ENCODE measurements around the gene FAM32A.

Gene FAM32A

DNA sequence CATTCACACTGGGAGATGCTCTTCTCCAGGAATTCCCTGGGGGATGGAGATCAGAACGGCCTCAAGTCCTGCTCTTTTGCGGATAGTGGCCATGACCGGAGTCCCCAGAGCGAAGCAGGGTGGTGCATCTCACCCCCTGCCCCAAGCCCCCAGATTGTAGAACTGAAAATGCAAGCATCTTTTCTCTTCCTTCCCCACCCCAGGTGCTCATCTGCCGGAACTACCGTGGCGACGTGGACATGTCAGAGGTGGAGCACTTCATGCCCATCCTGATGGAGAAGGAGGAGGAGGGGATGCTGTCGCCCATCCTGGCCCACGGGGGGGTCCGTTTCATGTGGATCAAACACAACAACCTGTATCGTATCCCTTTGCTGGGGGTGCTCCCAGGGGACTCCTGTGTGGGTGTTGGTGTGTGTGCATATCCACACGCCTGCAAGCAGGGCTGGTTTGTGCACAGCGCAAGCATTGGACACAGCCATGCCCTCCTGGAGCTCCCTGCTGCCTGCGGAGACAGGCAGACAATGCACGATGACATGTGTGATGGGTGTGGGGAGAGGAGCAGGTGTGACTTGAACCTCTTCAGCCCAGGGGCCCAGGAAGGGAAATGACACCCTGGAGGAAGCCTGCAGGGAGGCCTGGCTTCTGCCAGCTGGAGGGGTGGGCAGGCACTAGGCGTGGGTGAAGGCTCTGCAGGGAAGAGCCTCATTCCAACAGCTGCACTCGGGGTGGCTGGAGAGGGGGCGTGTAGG lies 18.2 kb downstream of the FAM32A start:
- DNase-seq: no peak

DNA sequence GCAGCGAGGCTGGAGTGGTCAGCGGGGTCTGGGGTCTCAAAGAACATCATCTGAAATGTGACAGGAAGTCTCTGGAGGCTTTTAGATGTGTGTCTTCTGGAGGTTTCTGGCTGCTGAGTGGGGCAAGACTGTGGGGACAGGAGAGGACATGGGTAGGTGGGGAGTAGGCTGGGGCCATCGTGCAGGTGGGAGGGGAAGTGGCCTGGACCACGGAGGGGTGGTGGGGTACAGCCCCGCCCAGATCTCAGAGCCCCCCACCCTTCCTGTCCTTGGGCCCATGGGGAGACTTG lies 18.7 kb downstream of the FAM32A start:
- no peak for DNase-seq

DNA sequence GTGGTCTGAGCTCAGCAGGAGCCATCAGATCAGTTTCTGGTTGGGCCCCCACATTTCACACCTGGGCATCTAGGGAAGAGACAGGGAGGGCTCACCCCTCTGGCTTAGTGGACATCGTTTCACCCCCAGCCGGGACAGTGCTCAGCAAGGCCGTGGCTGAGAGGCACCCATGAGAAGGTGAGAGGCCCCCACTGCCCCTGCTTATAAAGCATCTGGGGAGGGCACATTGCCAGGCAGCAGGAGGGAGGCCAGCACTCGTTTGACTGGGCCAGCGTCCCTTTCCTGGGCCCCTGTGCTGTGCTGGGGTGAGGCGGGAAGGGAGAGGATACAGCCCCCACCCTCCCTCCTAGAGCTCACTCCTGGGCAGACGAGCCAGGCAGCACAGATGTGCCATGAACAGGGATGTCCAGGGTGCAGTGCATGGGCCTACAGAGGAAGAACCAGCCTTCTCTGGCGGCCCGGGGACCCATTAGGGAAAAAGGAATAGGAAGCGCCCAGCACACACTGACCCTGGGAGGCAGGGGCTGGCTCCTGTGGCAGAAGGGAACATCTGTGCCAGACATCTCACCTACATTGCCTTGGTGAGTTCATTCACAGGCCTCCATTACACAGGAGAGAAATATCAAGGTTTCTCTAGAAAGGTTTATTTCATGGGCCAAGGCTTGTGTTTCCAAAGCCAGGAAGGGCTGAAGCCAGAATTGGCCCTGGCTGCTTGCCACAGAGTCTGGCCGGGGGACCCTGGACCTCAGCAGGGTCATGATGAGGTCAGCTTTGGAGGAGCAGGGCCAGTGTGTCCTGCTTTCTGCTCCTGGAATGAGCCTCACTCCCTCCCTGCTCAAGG lies 20.2 kb downstream of the FAM32A start:
- DNase-seq: no peak

DNA sequence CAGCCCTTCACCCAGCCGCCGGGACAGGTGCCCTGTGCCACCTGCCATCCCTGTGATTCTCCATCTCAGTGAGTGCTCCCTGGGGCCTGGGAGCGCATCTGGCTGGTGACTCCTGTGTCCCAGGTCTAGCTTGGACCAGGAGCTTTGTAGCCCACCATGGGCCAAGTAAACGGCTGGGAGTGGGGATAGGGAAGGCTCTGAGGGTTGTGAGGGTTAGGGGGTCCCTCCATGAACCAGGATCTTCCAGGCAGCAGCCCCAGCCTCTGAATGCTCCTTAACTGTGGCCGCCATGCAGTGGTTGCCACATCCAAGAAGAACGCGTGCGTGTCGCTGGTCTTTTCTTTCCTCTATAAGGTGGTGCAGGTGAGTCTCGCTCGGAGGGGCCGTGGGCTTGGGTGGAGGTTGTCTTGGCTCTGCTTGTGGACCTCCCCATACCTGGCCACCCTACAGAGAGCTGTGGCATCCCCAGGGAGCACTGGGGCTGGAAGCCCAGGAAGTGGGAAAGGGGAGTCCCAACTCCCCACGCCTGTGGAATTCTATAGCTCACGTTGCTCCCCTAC lies 20.9 kb downstream of the FAM32A start:
- DNase-seq: no peak

DNA sequence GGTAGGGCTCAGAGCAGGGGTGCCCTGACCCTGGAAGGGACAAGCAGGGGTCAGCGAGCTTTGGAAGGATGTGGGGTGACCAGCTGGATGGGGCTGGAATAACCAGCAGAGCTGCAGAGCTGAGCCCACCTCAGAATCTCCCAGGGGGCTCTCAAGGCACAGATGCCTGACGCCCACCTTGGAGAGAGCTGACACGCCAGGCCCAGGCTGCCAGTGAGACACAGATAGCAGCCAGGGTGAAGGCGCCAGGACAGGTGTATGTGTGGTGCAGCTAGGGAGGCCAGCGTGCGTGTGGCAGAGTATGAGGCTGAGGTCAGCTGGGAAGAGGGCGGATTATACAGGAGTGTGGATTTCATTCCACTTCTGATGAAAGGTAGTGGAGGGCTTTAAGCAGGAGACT lies 21.4 kb downstream of the FAM32A start:
- no peak for DNase-seq

DNA sequence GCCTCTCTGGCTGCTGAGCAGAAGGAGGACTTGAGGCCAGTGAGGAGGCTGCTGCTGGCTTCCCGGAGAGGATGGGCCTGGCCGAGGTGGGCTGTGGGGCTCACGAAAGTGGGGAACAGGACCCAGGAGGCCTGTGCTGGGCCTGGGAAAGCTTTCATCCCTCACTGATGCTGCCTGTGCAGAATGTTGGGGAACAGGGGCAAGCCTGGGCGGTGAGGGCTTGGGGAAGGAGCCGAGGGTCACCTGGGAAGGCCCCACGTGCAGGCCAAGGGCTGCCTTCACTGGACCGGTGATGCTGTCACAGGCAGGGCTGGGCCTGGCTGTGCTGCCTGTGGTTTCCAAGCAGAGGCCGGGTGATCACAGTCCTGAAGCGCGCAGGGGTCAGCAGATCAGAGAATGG lies 21.9 kb downstream of the FAM32A start:
- no peak for DNase-seq

DNA sequence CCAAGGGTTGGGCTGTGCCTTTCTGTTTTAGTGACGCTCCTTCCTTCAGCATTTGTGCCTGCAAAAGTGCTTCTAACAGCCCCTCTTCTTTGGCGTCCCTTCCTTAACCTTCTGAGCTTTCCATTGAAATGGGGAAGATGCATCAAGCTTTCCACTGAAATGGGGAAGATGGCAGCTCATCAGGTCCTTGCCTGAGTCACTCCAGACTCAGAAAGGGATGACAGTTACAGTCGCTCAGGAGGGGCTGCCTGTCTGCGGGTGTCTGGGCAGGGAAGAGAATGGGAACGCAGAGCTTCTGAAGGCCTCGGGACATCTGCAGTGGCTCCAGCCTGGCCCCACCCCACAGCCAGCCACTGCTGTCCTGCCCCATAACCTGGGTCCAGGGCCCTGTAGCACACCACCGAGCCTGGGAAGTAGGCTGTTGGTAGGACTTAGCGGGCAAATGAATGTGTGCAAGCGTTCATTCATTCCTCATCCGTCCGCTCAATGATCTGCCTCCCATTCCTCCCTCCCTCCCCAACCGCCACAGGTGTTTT lies 22.3 kb downstream of the FAM32A start:
- DNase-seq: no peak

DNA sequence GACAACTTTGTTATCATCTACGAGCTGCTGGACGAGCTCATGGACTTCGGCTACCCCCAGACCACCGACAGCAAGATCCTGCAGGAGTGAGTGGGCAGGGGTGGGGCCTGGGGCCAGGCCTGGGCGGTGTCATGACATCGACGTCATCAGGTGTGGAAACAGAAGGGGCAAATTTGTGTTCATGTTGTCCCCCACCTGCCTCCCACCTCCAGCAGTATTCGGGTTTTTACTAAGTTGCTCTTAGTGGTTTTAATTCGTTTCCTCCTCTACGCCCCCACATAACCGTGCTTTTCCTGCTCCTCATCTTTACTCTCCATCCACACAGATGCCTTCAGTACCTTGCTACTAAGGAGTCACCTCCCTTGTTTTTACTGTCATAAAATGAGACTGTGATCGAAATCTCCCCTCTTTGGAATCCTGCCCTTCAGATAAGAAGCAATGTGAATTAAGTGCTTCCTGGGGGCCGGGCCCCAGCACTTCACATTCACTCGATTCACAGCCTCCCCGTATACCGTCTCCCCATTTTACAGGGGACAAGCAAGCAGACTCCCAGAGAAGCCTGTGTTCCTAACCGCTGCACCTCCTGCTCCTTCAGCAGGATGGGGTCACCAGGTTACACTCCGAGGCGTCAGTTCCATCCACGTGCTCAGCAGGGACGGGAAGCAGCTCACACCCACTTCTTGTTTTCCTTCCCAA lies 23.0 kb downstream of the FAM32A start:
- DNase-seq: no peak

DNA sequence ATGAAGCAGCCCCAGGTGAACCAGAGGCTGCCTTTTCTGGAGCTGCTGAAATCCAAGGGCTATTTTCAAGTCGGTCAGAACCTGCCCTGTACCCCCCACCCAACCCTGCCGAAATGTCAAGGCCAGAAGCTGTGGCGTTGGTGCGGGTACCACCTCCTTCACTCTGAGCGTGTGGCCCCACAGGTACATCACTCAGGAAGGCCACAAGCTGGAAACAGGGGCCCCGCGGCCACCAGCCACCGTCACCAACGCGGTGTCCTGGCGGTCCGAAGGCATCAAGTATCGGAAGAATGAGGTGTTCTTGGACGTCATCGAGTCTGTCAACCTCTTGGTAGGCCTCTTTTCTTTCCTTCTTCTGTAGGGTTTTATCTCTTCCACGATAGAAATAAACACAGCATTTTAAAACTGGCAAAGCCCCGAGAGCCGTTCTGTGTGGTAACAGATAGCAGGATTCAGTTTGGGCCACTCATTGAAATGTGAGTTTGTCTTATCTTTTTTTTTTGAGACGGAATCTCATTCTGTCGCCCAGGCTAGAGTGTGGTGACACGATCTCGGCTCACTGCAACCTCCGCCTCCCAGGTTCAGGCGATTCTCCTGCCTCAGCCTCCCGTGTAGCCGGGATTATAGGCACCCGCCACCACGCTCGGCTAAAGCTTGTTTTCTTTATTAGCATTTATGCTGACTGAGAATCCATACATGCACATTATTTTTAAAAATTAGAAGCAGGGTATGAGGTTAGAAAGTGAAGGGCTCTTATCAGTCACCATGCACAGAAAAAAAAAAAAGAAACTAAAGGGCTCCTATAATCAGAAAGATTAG lies 23.8 kb downstream of the FAM32A start:
- DNase-seq: no peak

DNA sequence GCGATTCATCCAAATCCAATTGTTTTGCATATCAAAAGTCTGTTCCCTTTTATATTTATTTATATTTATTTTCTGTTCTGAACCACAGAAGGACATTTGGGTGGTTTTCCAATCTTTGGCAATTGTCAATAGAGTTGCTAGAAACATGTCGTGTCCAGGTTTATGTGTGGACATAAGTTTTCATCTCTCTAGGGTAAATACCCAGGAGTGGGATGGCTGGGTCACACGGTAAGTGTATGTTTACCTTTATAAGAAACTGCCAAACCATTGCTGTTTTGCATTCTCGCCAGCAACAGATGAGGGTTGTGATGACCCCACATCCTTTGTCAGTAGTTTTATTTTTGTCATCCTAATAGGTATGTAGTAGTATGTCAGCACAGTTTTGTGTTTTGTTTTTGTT lies 25.0 kb downstream of the FAM32A start:
- no peak for DNase-seq

DNA sequence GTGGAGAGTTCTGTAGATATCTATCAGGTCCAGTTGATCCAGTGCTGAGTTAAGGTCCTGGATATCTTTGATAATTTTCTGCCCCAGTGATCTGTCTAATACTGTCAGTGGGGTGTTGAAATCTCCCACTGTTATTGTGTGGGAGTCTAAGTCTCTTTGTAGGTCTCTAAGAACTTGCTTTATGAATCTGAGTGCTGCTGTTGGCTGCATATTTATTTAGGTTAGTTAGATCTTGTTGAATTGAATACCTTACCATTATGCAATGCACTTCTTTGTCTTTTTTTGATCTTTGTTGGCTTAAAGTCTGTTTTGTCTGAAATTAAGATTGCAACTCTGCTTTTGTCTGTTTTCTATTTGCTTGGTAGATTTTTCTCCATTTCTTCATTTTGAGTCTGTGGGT lies 27.9 kb downstream of the FAM32A start:
- DNase-seq: no peak

DNA sequence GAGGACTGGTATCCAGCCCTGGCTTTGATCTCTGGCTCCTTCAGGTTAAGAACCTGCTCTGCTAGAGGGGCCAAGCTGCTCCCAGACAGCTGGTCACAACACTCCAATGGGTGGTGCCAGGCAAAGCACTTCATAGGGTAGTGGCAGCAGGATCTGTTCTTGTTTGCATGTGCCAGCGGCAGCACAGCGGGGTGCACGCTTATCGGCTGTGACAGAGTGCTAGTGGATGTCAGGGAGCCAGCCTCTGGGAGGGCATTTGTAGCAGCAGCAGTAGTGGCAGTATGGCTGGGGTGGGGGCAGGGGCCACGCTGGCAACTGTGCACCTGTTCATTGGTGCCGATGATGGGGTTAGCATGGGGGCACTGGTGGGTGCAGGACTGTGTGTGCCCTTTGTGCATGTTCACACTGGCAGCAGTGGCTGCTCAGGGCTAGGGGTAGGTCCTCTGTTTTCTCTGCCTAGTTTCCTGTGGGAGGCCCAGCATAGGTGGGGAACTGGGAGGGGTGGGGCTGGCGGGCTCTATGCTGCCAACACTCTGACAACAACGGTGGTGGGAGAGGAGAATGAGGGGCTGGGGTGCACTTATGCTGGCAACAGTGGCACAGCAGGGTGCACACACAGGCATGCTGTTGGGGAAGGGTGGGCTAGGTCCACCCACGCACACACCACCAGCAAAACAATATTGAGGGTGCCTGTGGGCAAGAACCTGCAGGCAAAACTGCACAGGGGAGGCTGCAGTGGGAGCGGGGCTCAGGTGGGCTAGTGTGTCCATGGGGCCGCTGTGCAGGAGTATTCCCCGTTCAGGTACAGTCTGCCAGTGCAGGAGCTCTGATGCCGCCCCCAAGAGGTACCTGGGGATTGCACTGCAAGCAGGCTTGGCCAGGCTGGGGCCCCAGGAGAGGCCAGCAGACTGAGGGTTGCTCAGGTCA lies 31.8 kb downstream of the FAM32A start:
- DNase-seq: no peak

DNA sequence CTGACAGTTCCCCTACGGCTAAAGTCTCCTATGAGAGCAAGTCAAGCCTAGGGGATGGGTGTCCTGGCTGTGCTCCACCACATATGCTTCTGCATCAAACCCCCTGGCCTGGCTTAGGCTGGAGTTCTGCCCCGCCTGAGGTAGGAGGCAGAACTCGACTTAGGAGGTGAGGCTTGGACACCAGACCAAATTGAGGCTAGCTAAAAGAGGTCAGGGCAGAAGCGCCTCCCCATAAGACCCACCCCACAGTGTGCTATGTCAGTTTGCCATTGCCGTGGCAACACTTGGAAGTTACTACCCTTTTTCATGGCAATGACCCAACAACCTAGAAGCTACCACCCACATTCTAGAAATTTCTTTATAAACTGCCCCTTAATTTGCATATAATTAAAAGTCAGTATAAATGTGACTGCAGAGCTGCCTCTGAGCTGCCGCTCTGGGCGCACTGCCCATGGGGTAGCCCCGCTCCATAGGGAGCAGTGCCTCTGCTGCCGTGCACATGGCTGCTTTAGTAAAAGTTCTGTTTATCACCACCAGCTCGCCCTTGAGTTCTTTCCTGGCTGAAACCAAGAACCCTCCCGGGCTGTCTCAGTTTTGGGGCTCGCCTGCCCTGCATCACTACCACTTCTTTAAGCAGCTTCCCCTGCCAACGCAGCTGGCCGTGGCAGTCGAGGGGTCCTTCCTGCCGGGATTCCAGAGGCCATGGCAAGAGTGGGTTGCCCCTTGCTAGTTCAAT lies 32.7 kb downstream of the FAM32A start:
- no peak for DNase-seq

DNA sequence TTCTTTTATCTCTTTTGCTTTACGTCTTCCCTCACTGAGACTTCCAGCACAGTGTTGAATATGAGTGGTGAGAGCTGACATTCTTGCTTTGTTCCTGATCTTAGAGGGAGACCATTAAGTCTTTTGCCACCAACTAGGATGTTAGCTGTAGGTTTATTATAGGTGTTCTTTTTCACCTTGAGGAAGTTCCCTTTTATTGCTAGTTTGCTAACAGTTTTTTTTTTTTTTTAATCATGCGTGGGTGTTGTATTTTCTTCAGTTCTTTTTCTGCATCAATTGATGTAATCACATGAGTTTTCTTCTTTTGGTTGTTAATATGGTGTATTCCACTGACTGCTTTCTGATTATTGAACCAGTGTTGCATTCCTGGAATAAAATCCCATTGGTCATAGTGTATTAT lies 33.6 kb downstream of the FAM32A start:
- DNase-seq: no peak

DNA sequence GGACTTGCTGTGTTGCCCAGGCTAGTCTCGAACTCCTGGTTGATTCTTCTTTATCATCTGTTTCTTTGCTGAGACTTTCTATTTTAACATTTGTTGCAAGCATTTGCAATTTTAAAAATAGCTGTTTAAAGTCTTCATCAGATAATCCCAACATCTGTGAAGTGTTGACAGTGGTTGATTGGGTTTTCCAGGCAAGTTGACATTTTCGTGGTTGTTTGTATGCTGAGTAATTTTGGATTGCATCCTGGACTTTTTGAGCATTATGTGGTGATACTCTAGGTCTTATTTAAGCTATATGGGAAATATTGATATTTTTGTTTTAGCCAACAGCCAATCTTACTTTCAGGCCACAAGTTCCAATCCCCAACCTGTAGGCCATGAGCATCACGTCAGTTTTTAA lies 37.6 kb downstream of the FAM32A start:
- no peak for DNase-seq

DNA sequence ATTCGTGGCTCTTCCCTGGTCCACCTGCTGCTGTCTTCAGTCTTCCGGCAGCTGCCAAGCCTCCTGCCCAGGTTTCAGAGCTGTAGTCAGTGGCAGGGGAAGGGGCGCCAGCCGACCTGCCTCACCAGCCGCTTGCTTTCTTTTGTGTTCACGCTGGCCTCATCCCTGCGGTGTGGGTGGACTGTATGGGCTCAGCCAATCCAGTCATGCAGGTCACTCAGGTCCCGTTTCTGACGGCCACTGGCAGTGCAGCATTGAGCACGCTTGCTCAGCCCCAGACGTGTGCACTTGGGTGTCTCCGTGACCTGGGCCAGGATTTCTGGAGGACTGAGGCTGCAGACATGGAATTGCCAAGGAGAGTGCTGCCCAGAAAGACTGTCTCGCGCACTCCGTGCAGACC lies 38.5 kb downstream of the FAM32A start:
- DNase-seq: no peak

DNA sequence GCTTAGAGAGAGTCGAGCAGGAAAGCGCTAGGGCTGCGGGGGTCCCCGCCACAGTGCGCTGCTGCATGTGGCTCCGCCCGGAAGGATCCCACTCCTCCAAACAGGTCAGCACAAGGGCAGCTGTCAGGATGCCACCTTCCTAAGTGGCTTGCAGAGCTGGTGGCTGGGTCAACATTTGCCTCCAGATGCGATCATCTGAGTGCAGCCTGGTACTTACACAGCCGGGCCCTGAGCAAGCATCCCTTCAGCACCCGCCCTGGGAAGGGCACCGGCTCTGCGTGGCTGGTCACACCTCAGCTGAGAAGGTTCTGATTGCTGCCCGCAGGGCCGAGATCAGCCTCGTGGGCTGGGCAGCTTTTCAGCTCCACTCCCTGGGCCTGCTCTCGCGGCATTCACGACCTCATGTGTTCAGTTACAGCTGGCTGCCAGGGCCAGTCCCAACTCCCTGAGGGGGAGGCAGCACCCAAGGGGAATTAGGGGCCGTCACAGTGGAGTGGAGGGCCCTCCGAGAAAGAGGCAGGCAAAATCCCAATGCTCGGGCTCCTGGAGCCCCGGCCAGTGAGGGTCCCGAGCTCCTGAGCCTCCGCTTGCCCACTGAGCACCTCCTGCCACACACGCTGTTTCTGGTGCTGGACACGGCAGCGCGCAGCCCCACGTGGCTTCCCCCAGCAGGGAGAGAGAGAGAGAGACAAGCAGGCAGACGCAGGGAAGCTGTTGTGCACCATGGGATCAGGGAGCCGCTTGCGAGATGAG lies 39.3 kb downstream of the FAM32A start:
- no peak for DNase-seq

DNA sequence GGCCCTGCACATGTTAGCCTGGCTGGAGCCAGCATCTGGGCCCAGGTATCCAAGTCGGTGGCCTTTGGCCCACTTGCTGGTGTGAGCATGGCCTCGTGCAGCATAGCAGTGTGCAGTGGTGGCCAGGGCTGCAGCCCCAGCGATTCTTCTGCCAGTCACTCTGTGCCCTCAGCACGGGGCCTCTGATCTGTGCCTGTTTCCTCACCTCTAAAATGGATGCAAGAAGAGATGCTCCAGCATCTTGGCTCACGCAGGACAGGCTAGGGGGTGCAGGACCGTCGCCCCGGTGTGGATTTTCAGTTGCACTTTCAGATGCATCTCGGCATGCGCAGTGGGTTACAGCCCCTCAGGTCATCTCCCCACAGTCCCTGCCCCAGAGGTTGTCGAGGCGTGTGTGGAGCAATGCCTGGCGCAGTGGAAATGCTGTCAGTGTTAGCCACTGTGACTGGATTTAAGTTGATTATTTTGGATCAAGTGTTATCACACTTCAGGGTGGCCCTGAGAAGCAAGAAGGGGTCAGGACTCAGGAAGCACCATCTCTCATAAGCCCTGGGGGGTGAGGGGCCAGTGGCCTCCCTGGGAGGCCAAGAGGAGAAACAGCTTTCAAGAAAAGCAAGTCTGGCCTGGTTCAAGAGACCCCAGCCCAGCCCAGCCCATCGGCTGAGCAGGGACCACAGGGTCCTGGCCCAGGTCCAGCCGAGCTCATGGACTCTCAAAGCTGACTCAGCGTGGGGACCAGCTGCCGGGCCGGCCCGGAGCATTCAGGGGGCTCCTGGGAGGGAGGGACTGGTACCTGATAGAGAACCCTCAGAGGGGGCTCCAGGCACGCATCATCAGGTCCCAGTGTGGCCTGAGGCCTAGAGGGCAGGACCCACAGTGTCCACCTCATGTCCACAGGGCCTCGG lies 40.3 kb downstream of the FAM32A start:
- DNase-seq: no peak

DNA sequence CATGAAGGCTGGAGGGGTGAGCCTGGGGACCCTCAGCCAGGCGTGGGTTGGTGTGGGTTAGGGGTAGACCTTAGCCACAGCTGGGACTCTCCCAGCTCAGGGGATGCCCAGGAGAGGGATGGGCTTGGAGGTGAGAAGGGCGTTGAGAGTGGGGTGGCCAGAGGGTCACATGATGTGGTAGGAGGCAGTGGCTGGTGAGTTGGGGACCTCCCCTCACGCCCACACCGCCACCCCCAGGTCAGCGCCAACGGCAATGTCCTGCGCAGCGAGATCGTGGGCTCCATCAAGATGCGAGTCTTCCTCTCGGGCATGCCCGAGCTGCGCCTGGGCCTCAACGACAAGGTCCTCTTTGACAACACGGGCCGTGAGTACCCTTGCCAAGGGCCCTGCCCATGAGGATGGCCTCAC lies 41.0 kb downstream of the FAM32A start:
- no peak for DNase-seq

Measured in NCI-H1930 (cell line).